ENCODE data around the gene TBX6. TPM values are rescaled to one million over a fixed set of nuclear protein-coding genes. Genes with fewer than 3 reads are reported as not detected.

TBX6 gene
- total RNA-seq, 1 experiment from 2014 or later, result 1.4 TPM

DNA sequence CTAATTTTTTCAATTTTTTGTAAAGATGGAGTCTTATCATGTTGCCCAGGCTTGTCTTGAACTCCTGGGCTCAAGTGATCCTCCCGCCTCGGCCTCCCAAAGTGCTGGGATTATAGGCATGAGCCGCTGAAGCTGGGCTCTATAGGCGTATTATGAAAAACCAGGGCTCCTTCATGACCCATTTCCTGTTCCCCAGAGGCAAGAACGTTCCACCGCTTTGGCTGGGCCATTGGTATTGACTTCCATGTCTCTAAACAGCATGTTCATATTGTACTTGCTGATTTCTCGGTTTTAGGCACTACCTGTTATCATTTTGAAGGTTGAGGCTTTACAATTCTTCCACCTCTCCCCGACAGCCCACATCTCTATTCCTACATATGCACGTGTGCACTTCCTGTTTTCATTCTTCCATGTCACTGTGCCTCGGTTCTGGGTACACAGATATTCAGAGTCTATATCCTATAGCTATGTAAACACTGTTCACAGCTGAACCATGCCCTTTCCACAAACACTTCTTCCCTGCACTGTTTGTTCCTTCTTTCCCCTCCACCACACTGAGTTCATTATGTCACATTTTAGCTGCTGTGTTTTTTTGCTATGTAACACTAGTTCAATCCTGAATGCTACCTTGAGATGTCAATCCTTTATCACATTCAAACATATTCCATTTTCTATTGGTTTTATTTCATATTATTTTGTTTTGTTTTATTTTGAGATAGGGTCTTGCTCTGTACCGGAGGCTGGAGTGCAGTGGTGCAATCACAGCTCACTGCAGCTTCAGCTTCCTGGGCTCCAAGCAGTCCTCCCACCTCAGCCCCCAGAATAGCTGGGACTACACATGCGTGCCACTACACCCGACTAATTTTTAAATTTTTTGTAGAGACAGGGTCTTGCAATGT is 48.1 kb upstream of the TBX6 start:
- H3K9ac ChIP-seq (ENCODE audit: low read length), result no peak overlapping the region
- POLR2A ChIA-PET, result no interaction called here

More for the DNA sequence above, 48.1 kb upstream of the TBX6 start:
- no peak for TF ChIP-seq ZFX (IDR thresholded peaks at IDR 0.05)
- no peak for TF ChIP-seq TCF7L2 (IDR thresholded peaks at IDR 0.05; ENCODE audit: borderline replicate concordance, extremely low read depth, insufficient read depth, insufficient read length)
- TF ChIP-seq, protein P1, sequence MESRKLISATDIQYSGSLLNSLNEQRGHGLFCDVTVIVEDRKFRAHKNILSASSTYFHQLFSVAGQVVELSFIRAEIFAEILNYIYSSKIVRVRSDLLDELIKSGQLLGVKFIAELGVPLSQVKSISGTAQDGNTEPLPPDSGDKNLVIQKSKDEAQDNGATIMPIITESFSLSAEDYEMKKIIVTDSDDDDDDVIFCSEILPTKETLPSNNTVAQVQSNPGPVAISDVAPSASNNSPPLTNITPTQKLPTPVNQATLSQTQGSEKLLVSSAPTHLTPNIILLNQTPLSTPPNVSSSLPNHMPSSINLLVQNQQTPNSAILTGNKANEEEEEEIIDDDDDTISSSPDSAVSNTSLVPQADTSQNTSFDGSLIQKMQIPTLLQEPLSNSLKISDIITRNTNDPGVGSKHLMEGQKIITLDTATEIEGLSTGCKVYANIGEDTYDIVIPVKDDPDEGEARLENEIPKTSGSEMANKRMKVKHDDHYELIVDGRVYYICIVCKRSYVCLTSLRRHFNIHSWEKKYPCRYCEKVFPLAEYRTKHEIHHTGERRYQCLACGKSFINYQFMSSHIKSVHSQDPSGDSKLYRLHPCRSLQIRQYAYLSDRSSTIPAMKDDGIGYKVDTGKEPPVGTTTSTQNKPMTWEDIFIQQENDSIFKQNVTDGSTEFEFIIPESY (IDR thresholded peaks at IDR 0.05; ENCODE audit: extremely low read depth, insufficient replicate concordance, low read length), result no peak
- TF ChIP-seq RAD21 (IDR thresholded peaks at IDR 0.05; ENCODE audit: low read depth), result no peak
- no peak for TF ChIP-seq EZH2phosphoT487 (IDR thresholded peaks at IDR 0.05; ENCODE audit: borderline replicate concordance)
- no peak for TF ChIP-seq SRF (IDR thresholded peaks at IDR 0.05; ENCODE audit: low read depth)
- TF ChIP-seq FOSL1 (IDR thresholded peaks at IDR 0.05; ENCODE audit: low read depth), result no peak
- no peak for TF ChIP-seq YY1 (IDR thresholded peaks at IDR 0.05; ENCODE audit: extremely low read depth, insufficient replicate concordance, low read depth, low read length)
- no peak for TF ChIP-seq JUND (IDR thresholded peaks at IDR 0.05)
- no peak for TF ChIP-seq ZNF274 (IDR thresholded peaks at IDR 0.05; ENCODE audit: low read depth, low read length)
- Histone ChIP-seq H3K4me1 (ENCODE audit: control insufficient read depth in 1 of 2, insufficient read depth in 2 of 2, low read length in 2 of 2) (no peaks in the 10 kb centered on the region), H3K79me2 (ENCODE audit: insufficient read depth, low read length) (no peaks in the 10 kb centered on the region), H3K9me2 (ENCODE audit: insufficient read depth) (no peaks in the 10 kb centered on the region), H4K20me1 (ENCODE audit: insufficient read depth) (no peaks in the 10 kb centered on the region), H3K36me3 (ENCODE audit: control insufficient read depth in 1 of 2, insufficient read depth in 2 of 2, low read length in 2 of 2) (no peaks in the 10 kb centered on the region), H3K9me3 (ENCODE audit: control insufficient read depth in 1 of 2, insufficient read depth in 1 of 2, low read depth in 1 of 2, low read length in 2 of 2) (no peaks in the 10 kb centered on the region), H2AFZ (ENCODE audit: low read depth, low read length, poor library complexity, severe bottlenecking) (no peak overlapping the region), H3K4me3 (replicated peaks in 1 of 2; ENCODE audit: low read depth in 1 of 2, low read length in 2 of 2) (no peak overlapping the region), H3K27me3 (ENCODE audit: insufficient read depth, low read length) (no peaks in the 10 kb centered on the region), H3K4me2 (ENCODE audit: low read length) (no peak overlapping the region), H3K27ac (ENCODE audit: low read depth, low read length) (no peak overlapping the region)
- ChIA-PET CTCF (no interaction called here), RAD21 (ENCODE audit: low non-redundant PET in 1 of 2, low total read pairs in 2 of 2, uncharacterized antibody in 2 of 2, unreplicated experiment in 2 of 2) (no interaction called here)
- intact Hi-C loops (cut with micrococcal nuclease), result no loop called here
- no peak for ATAC-seq
- DNase-seq (ENCODE audit: low read depth, low spot score), result no peak
- no TSS peak for BruUV-seq (replicated peaks)

All from HCT116 (cell line).